GM23338 (cell line): ENCODE measurements around the gene IFNG-AS1. TPM values are rescaled to one million over a fixed set of nuclear protein-coding genes. Genes with fewer than 3 reads are reported as not detected.

Experiments used
- ATAC-seq: fragments of 200-7000 bp; cut with Tn5 transposase; 3 replicates; pipeline ENCODE4 v1.9.1; 2020
- DNase-seq: peaks from one replicate; pipeline ENCODE4 v3.0.0-alpha.2; 2015; ENCODE audit warnings: low spot score
- H2AFZ ChIP-seq: fragments of 200-600 bp; sonication (generic); 2 replicates; pipeline ENCODE4 v1.8.0; 2016; ENCODE audit warnings: antibody characterized with exemption, mild to moderate bottlenecking, moderate library complexity
- H3F3A ChIP-seq: fragments of 200-600 bp; sonication (generic); replicated peaks from 2 replicates; pipeline ENCODE4 v1.8.0; 2017; ENCODE audit warnings: antibody characterized with exemption, mixed run types, low read depth
- H3K27ac ChIP-seq: fragments of 200-600 bp; sonication (generic); 2 replicates; pipeline ENCODE4 v1.6.1; 2016; ENCODE audit warnings: low read depth
- H3K27me3 ChIP-seq: fragments of 200-600 bp; sonication (generic); 2 replicates; pipeline ENCODE4 v1.8.0; 2016; ENCODE audit warnings: mild to moderate bottlenecking, mixed run types, moderate library complexity; ENCODE audit not compliant: insufficient read depth
- H3K36me3 ChIP-seq: fragments of 200-600 bp; sonication (generic); 2 replicates; pipeline ENCODE4 v1.8.0; 2016; ENCODE audit warnings: mild to moderate bottlenecking; ENCODE audit not compliant: insufficient read depth
- H3K4me1 ChIP-seq: fragments of 200-600 bp; sonication (generic); 2 replicates; pipeline ENCODE4 v1.8.0; 2016; ENCODE audit warnings: mild to moderate bottlenecking, moderate library complexity; ENCODE audit not compliant: insufficient read depth
- H3K4me2 ChIP-seq: fragments of 200-600 bp; sonication (generic); 2 replicates; pipeline ENCODE4 v1.7.1; 2017; ENCODE audit warnings: mixed run types
- H3K4me3 ChIP-seq: fragments of 200-600 bp; sonication (generic); 2 replicates; pipeline ENCODE4 v1.6.1; 2016; ENCODE audit warnings: mixed run types
- H3K79me2 ChIP-seq: fragments of 200-600 bp; sonication (generic); replicated peaks from 2 replicates; pipeline ENCODE4 v1.8.0; 2017; ENCODE audit warnings: mild to moderate bottlenecking; ENCODE audit not compliant: insufficient read depth
- H3K9me2 ChIP-seq: fragments of 200-600 bp; sonication (generic); 2 replicates; pipeline ENCODE4 v1.8.0; 2017; ENCODE audit not compliant: insufficient read depth
- H4K20me1 ChIP-seq: fragments of 200-600 bp; sonication (generic); replicated peaks from 2 replicates; pipeline ENCODE4 v1.8.0; 2017; ENCODE audit warnings: mild to moderate bottlenecking; ENCODE audit not compliant: insufficient read depth
- H3K27ac Mint-ChIP-seq: 2 replicates; pipeline ENCODE4 v1.8.0; 2020; ENCODE audit warnings: inconsistent platforms, mild to moderate bottlenecking, moderate library complexity, mixed read lengths
- H3K27me3 Mint-ChIP-seq: 3 replicates; pipeline ENCODE4 v1.8.0; 2022; ENCODE audit warnings: low read depth, mild to moderate bottlenecking, moderate library complexity, mixed read lengths, inconsistent platforms; ENCODE audit not compliant: insufficient read depth, poor library complexity
- H3K36me3 Mint-ChIP-seq: 3 replicates; pipeline ENCODE4 v1.8.0; 2021; ENCODE audit warnings: low read depth, mild to moderate bottlenecking, inconsistent platforms, moderate library complexity, mixed read lengths
- H3K4me1 Mint-ChIP-seq: 3 replicates; pipeline ENCODE4 v1.8.0; 2020; ENCODE audit warnings: mild to moderate bottlenecking, inconsistent platforms, mixed read lengths
- H3K4me3 Mint-ChIP-seq: 3 replicates; pipeline ENCODE4 v1.8.0; 2021; ENCODE audit warnings: moderate library complexity, mild to moderate bottlenecking, inconsistent platforms, mixed read lengths
- H3K9me3 Mint-ChIP-seq: 3 replicates; pipeline ENCODE4 v1.8.0; 2020; ENCODE audit warnings: moderate library complexity, mild to moderate bottlenecking, inconsistent platforms, mixed read lengths
- CREB1 ChIP-seq: fragments of 250-450 bp; sonication (Bioruptor Pico); IDR thresholded peaks from 2 replicates; pipeline ENCODE4 v1.5.0; 2020; ENCODE audit warnings: low read depth, mild to moderate bottlenecking, moderate library complexity
- CTCF ChIP-seq, 2 experiments: fragments of 200-600 bp in 1 of 2; sonication (generic) in 1 of 2; conservative IDR thresholded peaks; 2 replicates each; pipeline versions ENCODE4 v1.5.1 to v1.6.1; 2016 to 2017; ENCODE audit warnings: antibody characterized with exemption in 2 of 2, low read depth in 2 of 2, mild to moderate bottlenecking in 2 of 2, moderate library complexity in 1 of 2
- ETS1 ChIP-seq: IDR thresholded peaks from 2 replicates; pipeline ENCODE4 v1.6.1; 2016; ENCODE audit warnings: antibody characterized with exemption
- EZH2phosphoT487 ChIP-seq: fragments of 200-600 bp; sonication (generic); IDR thresholded peaks from one replicate; pipeline ENCODE4 v1.8.1; 2018; ENCODE audit warnings: antibody characterized with exemption; ENCODE audit not compliant: unreplicated experiment
- JUNB ChIP-seq: IDR thresholded peaks from one replicate; pipeline ENCODE4 v1.6.1; 2016; ENCODE audit warnings: antibody characterized with exemption; ENCODE audit not compliant: unreplicated experiment
- NANOG ChIP-seq: IDR thresholded peaks from 2 replicates; pipeline ENCODE4 v1.6.1; 2016; ENCODE audit warnings: antibody characterized with exemption, borderline replicate concordance
- REST ChIP-seq: IDR thresholded peaks from one replicate; pipeline ENCODE4 v1.6.1; 2018; ENCODE audit warnings: antibody characterized with exemption; ENCODE audit not compliant: unreplicated experiment
- STAT1 ChIP-seq: IDR thresholded peaks from one replicate; pipeline ENCODE4 v1.6.1; 2016; ENCODE audit warnings: antibody characterized with exemption; ENCODE audit not compliant: unreplicated experiment
- ZNF114 ChIP-seq: fragments of 250-450 bp; sonication (Bioruptor Pico); IDR thresholded peaks from 2 replicates; pipeline ENCODE4 v1.5.0; 2020; ENCODE audit warnings: mild to moderate bottlenecking, moderate library complexity
- ZNF331 ChIP-seq: fragments of 250-450 bp; sonication (Bioruptor Pico); IDR thresholded peaks from 2 replicates; pipeline ENCODE4 v1.5.0; 2020; ENCODE audit warnings: low read depth, mild to moderate bottlenecking, moderate library complexity
- polyA plus RNA-seq: library from polyadenylated mRNA; unstranded; fragments of >200 nt; fragmentation: Nextera tagmentation; extraction: Ambion mirVana; gene quantifications from 2 replicates; pipeline ENCODE4 v1.2.1, GENCODE V29; 2016
- total RNA-seq: library from RNA; depleted of rRNA; stranded (reverse); fragments of >200 nt; shearing (Covaris generic); gene quantifications from 2 replicates; pipeline ENCODE4 v1.2.3, GENCODE V29; 2014

The IFNG-AS1 gene
- total and polyA plus RNA-seq, 2 experiments from 2014 or later: not detected

GRCh38 chr12:68018315-68018714, 29.1 kb downstream of the IFNG-AS1 start (continued):
- TF ChIP-seq REST: no peak
- TF ChIP-seq ZNF331 (CRISPR knock-in tag): no peak
- no peak for TF ChIP-seq CTCF (conservative IDR thresholded peaks at IDR 0.05; ENCODE audit: low read depth in 2 of 2)
- TF ChIP-seq JUNB: no peak
- no peak for TF ChIP-seq NANOG
- TF ChIP-seq ETS1: no peak
- no peak for TF ChIP-seq ZNF114 (CRISPR knock-in tag)
- TF ChIP-seq CREB1 (CRISPR knock-in tag): no peak
- TF ChIP-seq STAT1: no peak

GRCh38 chr12:68020049-68020448, 30.8 kb downstream of the IFNG-AS1 start:
- Mint-ChIP-seq H3K27me3 (no peaks in the 10 kb centered on the region), H3K4me1 (no peaks in the 10 kb centered on the region), H3K36me3 (no peaks in the 10 kb centered on the region), H3K9me3 (no peaks in the 10 kb centered on the region), H3K27ac (no peak overlapping the region), H3K4me3 (no peak overlapping the region)
- no peak overlapping the region for H2AFZ ChIP-seq
- DNase-seq (no peak), ATAC-seq (no peak)
- H3F3A ChIP-seq: no peaks in the 10 kb centered on the region
- no peaks in the 10 kb centered on the region for H3K27me3 ChIP-seq
- no peaks in the 10 kb centered on the region for H3K79me2 ChIP-seq
- H3K27ac ChIP-seq: no peak overlapping the region
- TF ChIP-seq CREB1 (CRISPR knock-in tag) (no peak), EZH2phosphoT487 (no peak), ETS1 (no peak)
- H3K9me2 ChIP-seq: peaks cover 17% of the 10 kb centered on the region; the same call in 1 of the 2 replicates
- no peaks in the 10 kb centered on the region for H3K4me1 ChIP-seq
- no peaks in the 10 kb centered on the region for H3K36me3 ChIP-seq
- H3K4me2 ChIP-seq: no peak overlapping the region
- no peaks in the 10 kb centered on the region for H4K20me1 ChIP-seq
- no peak overlapping the region for H3K4me3 ChIP-seq
